ENCODE results near the gene VAMP5. TPM values are rescaled to one million over a fixed set of nuclear protein-coding genes. Genes with fewer than 3 reads are reported as not detected.
"Not testable (repeated sequence)": the region's sequence is repeated elsewhere in the genome, so short reads cannot be mapped to it uniquely, and the experiment has no call there.

Gene VAMP5
- total RNA-seq, 1 donor from 2014 or later: 296 TPM

DNA sequence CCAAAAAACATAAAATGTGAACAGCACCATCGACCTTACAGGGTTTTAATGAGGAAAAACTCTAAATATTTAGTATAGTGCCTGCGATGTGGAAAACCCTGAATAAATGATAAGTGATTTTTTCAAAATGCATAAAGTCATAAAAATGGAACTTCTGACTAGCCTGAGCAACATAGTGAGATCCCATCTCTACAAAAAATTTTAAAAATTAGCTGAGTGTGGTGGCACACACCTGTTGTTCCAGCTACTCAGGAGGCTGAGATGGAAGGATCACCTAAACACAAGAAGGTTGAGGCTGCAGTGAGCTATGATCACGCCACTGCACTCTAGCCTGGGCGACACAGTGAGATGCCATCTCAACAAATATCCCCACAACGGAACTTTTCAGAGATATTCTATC is 27.1 kb upstream of the VAMP5 start:
- peaks cover 61% of the 10 kb centered on the region for H3K4me1 Mint-ChIP-seq (ENCODE audit: unreplicated experiment)
- peaks cover 7% of the 10 kb centered on the region for H3K27me3 Mint-ChIP-seq (ENCODE audit: unreplicated experiment)
- peaks cover 28% of the 10 kb centered on the region for H3K36me3 Mint-ChIP-seq (ENCODE audit: low read depth, unreplicated experiment)
- no peak overlapping the region for H3K4me3 Mint-ChIP-seq (ENCODE audit: unreplicated experiment)
- TF ChIP-seq, protein P1, sequence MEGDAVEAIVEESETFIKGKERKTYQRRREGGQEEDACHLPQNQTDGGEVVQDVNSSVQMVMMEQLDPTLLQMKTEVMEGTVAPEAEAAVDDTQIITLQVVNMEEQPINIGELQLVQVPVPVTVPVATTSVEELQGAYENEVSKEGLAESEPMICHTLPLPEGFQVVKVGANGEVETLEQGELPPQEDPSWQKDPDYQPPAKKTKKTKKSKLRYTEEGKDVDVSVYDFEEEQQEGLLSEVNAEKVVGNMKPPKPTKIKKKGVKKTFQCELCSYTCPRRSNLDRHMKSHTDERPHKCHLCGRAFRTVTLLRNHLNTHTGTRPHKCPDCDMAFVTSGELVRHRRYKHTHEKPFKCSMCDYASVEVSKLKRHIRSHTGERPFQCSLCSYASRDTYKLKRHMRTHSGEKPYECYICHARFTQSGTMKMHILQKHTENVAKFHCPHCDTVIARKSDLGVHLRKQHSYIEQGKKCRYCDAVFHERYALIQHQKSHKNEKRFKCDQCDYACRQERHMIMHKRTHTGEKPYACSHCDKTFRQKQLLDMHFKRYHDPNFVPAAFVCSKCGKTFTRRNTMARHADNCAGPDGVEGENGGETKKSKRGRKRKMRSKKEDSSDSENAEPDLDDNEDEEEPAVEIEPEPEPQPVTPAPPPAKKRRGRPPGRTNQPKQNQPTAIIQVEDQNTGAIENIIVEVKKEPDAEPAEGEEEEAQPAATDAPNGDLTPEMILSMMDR (IDR thresholded peaks at IDR 0.05; ENCODE audit: unreplicated experiment): no peak
- no peaks in the 10 kb centered on the region for H3K9me3 Mint-ChIP-seq (ENCODE audit: unreplicated experiment)
- no peak for DNase-seq (ENCODE audit: low spot score)
- no peak overlapping the region for H3K27ac Mint-ChIP-seq (ENCODE audit: unreplicated experiment)

DNA sequence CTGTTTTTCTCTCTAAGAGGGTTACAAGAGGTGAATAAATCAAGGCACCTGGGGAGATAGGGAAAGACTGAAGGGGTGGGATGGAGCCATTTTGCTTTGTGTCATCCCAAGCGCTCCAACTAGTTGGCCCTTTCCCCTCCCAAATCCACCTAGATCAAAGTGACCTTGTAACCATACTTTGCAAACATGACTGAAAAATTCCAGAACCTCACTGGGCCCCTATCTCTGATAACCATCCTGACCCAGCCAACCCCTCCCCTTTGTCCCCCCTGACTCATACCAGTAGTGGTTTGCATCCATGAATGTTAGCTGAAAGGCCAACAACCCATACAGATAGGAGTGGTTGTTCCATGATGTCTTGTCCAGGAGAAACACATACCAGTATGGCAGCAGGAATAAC is 26.1 kb upstream of the VAMP5 start:
- Mint-ChIP-seq H3K27ac (ENCODE audit: unreplicated experiment) (no peak overlapping the region), H3K9me3 (ENCODE audit: unreplicated experiment) (no peaks in the 10 kb centered on the region), H3K4me3 (ENCODE audit: unreplicated experiment) (no peak overlapping the region), H3K27me3 (ENCODE audit: unreplicated experiment) (peaks cover 7% of the 10 kb centered on the region), H3K4me1 (ENCODE audit: unreplicated experiment) (peaks cover 55% of the 10 kb centered on the region), H3K36me3 (ENCODE audit: low read depth, unreplicated experiment) (peaks cover 24% of the 10 kb centered on the region)
- no peak for DNase-seq (ENCODE audit: low spot score)
- TF ChIP-seq, protein P1 (IDR thresholded peaks at IDR 0.05; ENCODE audit: unreplicated experiment): no peak

DNA sequence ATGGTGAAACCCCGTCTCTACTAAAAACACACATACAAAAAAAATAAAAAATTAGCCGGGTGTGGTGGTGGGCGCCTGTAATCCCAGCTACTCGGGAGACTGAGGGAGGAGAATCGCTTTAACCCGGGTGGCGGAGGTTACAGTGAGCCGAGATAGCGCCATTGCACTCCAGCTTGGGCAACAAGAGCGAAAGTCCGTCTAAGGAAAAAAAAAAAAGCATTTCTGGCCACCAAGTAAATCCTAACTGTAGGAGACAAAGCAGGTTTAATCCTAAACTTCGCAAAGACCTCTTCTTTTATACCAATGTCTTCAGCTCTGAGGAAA is 23.9 kb upstream of the VAMP5 start:
- H3K36me3 Mint-ChIP-seq (ENCODE audit: low read depth, unreplicated experiment): peaks cover 12% of the 10 kb centered on the region
- H3K4me1 Mint-ChIP-seq (ENCODE audit: unreplicated experiment): peaks cover 35% of the 10 kb centered on the region
- not testable (repeated sequence) for DNase-seq (ENCODE audit: low spot score); H3K9me3 Mint-ChIP-seq (ENCODE audit: unreplicated experiment); H3K27me3 Mint-ChIP-seq (ENCODE audit: unreplicated experiment)
- peak overlapping the region; percentile 98 for H3K4me3 Mint-ChIP-seq (ENCODE audit: unreplicated experiment)
- peak overlapping the region; percentile 85 for H3K27ac Mint-ChIP-seq (ENCODE audit: unreplicated experiment)

DNA sequence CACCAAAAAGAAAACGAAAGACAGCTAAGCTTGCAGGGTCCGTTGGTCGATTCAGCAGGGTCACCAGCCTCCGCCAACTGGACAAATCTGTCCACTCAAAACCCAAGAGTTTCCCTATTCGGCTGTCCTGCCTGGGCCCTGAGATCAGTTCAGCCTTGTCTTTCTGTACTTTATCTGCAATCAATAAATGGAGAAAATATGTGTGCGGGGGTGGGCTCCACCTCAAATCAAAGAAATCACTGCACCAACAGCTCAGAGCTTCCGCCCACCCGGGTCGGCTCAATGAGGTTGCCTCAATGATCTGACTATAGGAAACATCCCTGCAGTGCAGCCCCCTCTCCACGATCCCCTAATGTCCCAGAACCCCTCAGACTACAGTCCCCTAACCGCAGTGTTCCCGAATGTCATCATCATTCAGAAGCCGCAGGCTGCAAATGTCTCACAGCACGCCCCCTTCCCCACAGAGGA is 23.4 kb upstream of the VAMP5 start:
- Mint-ChIP-seq H3K27ac (ENCODE audit: unreplicated experiment) (peak overlapping the region; percentile 85), H3K4me3 (ENCODE audit: unreplicated experiment) (peak overlapping the region; percentile 98), H3K4me1 (ENCODE audit: unreplicated experiment) (peaks cover 31% of the 10 kb centered on the region), H3K9me3 (ENCODE audit: unreplicated experiment) (no peaks in the 10 kb centered on the region), H3K36me3 (ENCODE audit: low read depth, unreplicated experiment) (peaks cover 9% of the 10 kb centered on the region), H3K27me3 (ENCODE audit: unreplicated experiment) (peaks cover 7% of the 10 kb centered on the region)
- TF ChIP-seq, protein P1 (IDR thresholded peaks at IDR 0.05; ENCODE audit: unreplicated experiment): no peak
- no peak for DNase-seq (ENCODE audit: low spot score)

DNA sequence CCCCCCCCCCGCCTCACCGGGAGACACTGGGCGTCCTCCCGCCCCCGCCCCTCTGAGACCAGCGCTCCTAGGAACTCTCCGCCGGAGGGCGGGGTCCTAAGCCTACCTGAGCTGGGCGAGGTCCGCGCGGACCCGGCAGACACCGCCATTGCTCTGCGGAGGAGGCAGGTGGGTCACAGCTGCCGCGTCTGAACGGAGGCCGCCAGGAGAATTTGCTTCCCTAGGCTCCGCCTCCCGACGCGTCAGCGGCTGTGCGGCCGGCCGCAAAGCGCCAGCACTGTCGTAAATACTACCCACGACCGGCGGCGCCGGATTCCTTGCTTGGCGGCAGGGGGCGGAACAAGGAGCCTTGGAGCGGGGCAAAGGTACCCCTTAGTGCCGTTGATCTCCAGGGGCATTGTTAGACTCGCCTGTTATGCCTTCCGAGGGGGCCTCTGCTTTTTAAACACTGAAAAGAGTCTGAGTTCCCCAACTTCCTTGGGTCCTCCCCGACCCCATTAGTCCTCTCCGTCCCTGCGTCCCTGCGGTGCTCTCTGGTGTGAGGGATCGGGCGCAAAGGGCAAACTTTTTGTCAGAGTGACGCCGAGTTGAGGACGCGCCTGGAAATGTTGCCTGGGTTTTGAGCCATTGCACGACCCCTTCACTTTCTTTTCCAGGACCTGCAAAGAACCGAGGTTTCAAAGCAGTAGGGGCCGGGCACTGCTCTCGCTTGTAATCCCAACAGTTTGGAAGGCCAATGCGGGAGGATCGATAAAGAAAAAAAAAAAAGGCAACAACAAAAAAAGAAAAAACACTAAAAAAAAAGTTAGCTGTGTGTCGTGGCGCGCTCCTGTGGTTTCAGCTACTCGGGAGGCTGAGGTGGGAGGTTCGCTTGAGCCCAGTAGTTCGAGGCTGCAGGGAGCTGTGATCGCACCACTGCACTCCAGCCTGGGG is 22.7 kb upstream of the VAMP5 start, which contains the start of gene GGCX:
TSS of gene GGCX (minus strand) at position 214 of the 933 bp plus-strand sequence. CDS start at position 149, 65 bp downstream.
- Mint-ChIP-seq H3K27me3 (ENCODE audit: unreplicated experiment) (peaks cover 7% of the 10 kb centered on the region), H3K4me1 (ENCODE audit: unreplicated experiment) (peaks cover 29% of the 10 kb centered on the region), H3K36me3 (ENCODE audit: low read depth, unreplicated experiment) (peaks cover 9% of the 10 kb centered on the region), H3K4me3 (ENCODE audit: unreplicated experiment) (peak within 1 kb of the TSS; percentile 98), H3K27ac (ENCODE audit: unreplicated experiment) (peak within 1 kb of the TSS; percentile 95), H3K9me3 (ENCODE audit: unreplicated experiment) (no peaks in the 10 kb centered on the region)
- peak; percentile 95 for DNase-seq (ENCODE audit: low spot score)
- TF ChIP-seq, protein P1 (IDR thresholded peaks at IDR 0.05; ENCODE audit: unreplicated experiment): no peak

Data from endothelial cell (in vitro differentiated cells).